ENCODE data around the gene TBC1D22A.

Gene TBC1D22A

DNA sequence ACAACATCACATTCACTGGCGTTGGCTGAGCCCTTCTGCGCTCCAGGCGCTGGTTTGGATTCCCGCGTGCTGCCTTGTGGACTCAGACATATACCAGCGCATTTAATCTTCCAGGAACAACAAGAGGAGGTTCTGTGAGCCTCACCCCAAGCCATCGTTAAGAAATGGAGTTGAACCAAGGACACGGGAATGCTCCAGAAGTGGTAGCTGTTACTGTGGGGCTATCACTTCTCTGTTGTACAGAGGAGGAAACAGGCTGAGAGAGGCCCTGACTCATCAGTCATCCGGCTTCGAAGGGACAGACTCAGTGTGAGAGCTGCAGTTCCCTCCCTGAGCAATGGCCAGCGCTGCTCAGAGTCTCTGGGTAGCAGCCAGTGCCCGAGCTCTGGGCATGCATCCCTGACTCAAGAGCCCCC is 291.3 kb downstream of the TBC1D22A start:
- Histone ChIP-seq H3K4me3 (ENCODE audit: low read length in 2 of 2) (no peak overlapping the region), H3K9ac (ENCODE audit: low read length in 2 of 2) (no peak overlapping the region), H3K27me3 (ENCODE audit: control insufficient read depth in 1 of 2, insufficient read depth in 2 of 2, low read length in 2 of 2) (no peaks in the 10 kb centered on the region), H3K4me1 (ENCODE audit: control insufficient read depth, insufficient read depth, low read length) (no peaks in the 10 kb centered on the region), H3K36me3 (ENCODE audit: control insufficient read depth in 2 of 2, insufficient read depth in 2 of 2, low read length in 2 of 2) (peaks cover 0 to 2% of the 10 kb centered on the region in 2 donors), H3K27ac (ENCODE audit: low read length) (no peak overlapping the region), H3K9me3 (ENCODE audit: control insufficient read depth in 2 of 2, low read length in 2 of 2) (no peaks in the 10 kb centered on the region)

GRCh38 chr22:47054231-47055072 is 292.0 kb downstream of the TBC1D22A start:
- Histone ChIP-seq H3K4me3 (ENCODE audit: low read length in 2 of 2) (no peak overlapping the region), H3K27ac (ENCODE audit: low read length) (no peak overlapping the region), H3K9me3 (ENCODE audit: control insufficient read depth in 2 of 2, low read length in 2 of 2) (no peaks in the 10 kb centered on the region), H3K9ac (ENCODE audit: low read length in 2 of 2) (no peak overlapping the region), H3K27me3 (ENCODE audit: control insufficient read depth in 1 of 2, insufficient read depth in 2 of 2, low read length in 2 of 2) (no peaks in the 10 kb centered on the region), H3K36me3 (ENCODE audit: control insufficient read depth in 2 of 2, insufficient read depth in 2 of 2, low read length in 2 of 2) (peaks cover 0 to 2% of the 10 kb centered on the region in 2 donors), H3K4me1 (ENCODE audit: control insufficient read depth, insufficient read depth, low read length) (no peaks in the 10 kb centered on the region)

GRCh38 chr22:47055073-47055355 is 292.6 kb downstream of the TBC1D22A start:
- no peak overlapping the region for H3K4me3 ChIP-seq (ENCODE audit: low read length in 2 of 2)
- no peak overlapping the region for H3K27ac ChIP-seq (ENCODE audit: low read length)
- H3K9me3 ChIP-seq (ENCODE audit: control insufficient read depth in 2 of 2, low read length in 2 of 2) = no peaks in the 10 kb centered on the region
- H3K27me3 ChIP-seq (ENCODE audit: control insufficient read depth in 1 of 2, insufficient read depth in 2 of 2, low read length in 2 of 2) = no peaks in the 10 kb centered on the region
- peaks cover 0 to 2% of the 10 kb centered on the region in 2 donors for H3K36me3 ChIP-seq (ENCODE audit: control insufficient read depth in 2 of 2, insufficient read depth in 2 of 2, low read length in 2 of 2)
- no peaks in the 10 kb centered on the region for H3K4me1 ChIP-seq (ENCODE audit: control insufficient read depth, insufficient read depth, low read length)
- H3K9ac ChIP-seq (ENCODE audit: low read length in 2 of 2) = no peak overlapping the region

GRCh38 chr22:47055461-47055860 is 293.0 kb downstream of the TBC1D22A start:
- H3K27me3 ChIP-seq (ENCODE audit: control insufficient read depth in 1 of 2, insufficient read depth in 2 of 2, low read length in 2 of 2) = no peaks in the 10 kb centered on the region
- no peak overlapping the region for H3K27ac ChIP-seq (ENCODE audit: low read length)
- peaks cover 0 to 2% of the 10 kb centered on the region in 2 donors for H3K36me3 ChIP-seq (ENCODE audit: control insufficient read depth in 2 of 2, insufficient read depth in 2 of 2, low read length in 2 of 2)
- H3K9me3 ChIP-seq (ENCODE audit: control insufficient read depth in 2 of 2, low read length in 2 of 2) = no peaks in the 10 kb centered on the region
- no peaks in the 10 kb centered on the region for H3K4me1 ChIP-seq (ENCODE audit: control insufficient read depth, insufficient read depth, low read length)
- H3K9ac ChIP-seq (ENCODE audit: low read length in 2 of 2) = no peak overlapping the region
- no peak overlapping the region for H3K4me3 ChIP-seq (ENCODE audit: low read length in 2 of 2)

- Histone ChIP-seq H3K4me1 (ENCODE audit: control insufficient read depth, insufficient read depth, low read length) (no peaks in the 10 kb centered on the region), H3K27ac (ENCODE audit: low read length) (no peak overlapping the region), H3K36me3 (ENCODE audit: control insufficient read depth in 2 of 2, insufficient read depth in 2 of 2, low read length in 2 of 2) (peaks cover 0 to 2% of the 10 kb centered on the region in 2 donors), H3K9ac (ENCODE audit: low read length in 2 of 2) (no peak overlapping the region), H3K4me3 (ENCODE audit: low read length in 2 of 2) (no peak overlapping the region), H3K9me3 (ENCODE audit: control insufficient read depth in 2 of 2, low read length in 2 of 2) (no peaks in the 10 kb centered on the region), H3K27me3 (ENCODE audit: control insufficient read depth in 1 of 2, insufficient read depth in 2 of 2, low read length in 2 of 2) (no peaks in the 10 kb centered on the region)
Measured at GRCh38 chr22:47055921-47056320, 293.5 kb downstream of the TBC1D22A start.

DNA sequence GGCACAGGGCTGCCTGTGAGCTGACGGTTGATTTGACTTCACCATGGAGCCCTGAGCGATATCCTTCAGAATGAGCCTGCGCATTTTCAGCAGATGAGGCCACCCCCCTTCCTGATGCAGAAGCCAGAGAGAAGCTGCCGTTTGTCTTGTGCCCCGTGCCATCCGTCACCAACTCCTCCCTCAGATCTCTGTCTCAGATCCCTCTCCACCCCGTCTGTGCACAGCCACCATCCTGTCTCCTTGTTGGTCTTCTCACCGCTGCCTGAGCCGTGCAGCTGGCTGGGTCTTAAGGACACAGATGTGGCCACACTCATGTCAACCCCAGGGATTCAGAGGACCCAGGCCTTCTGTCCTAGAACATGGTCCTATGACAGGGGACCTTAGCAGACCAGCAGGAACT is 293.9 kb downstream of the TBC1D22A start:
- H3K9ac ChIP-seq (ENCODE audit: low read length in 2 of 2) = no peak overlapping the region
- no peak overlapping the region for H3K27ac ChIP-seq (ENCODE audit: low read length)
- H3K27me3 ChIP-seq (ENCODE audit: control insufficient read depth in 1 of 2, insufficient read depth in 2 of 2, low read length in 2 of 2) = no peaks in the 10 kb centered on the region
- peaks cover 0 to 2% of the 10 kb centered on the region in 2 donors for H3K36me3 ChIP-seq (ENCODE audit: control insufficient read depth in 2 of 2, insufficient read depth in 2 of 2, low read length in 2 of 2)
- no peaks in the 10 kb centered on the region for H3K9me3 ChIP-seq (ENCODE audit: control insufficient read depth in 2 of 2, low read length in 2 of 2)
- H3K4me1 ChIP-seq (ENCODE audit: control insufficient read depth, insufficient read depth, low read length) = no peaks in the 10 kb centered on the region
- H3K4me3 ChIP-seq (ENCODE audit: low read length in 2 of 2) = no peak overlapping the region

DNA sequence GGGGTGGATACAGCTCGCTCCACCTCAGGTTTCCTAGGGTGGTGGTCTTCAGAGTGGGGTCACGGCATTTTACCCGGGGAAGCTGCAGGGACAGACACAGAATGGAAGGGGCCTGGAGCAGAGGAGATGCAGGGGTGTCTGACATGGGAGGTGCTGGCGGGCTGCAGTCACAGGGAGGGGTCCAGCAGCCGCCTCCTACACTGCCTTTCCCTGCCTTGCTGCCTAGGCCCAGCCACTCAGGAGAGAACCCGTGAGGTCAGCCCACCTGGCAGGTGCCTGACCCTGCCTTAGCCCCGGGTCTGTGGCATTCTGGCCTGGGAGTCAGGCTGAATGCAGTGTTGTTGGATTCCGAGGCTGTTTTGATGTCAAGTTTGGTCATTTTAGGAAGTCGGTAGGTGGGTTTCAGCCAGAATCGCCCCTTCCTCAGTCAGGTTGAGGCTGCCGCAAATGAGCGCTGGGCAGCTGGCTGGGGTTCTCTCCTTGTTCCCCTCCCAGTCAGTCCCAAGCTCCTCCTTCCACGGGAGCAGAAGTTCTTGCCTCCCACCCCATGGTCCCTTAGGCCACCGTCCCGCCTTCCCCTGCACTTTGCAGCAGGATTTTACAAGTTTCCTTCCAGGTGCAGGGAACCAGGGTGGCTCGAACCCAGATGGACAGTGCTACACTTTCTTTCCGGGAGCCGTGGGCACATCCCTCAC is 294.5 kb downstream of the TBC1D22A start:
- H3K27ac ChIP-seq (ENCODE audit: low read length) = no peak overlapping the region
- H3K27me3 ChIP-seq (ENCODE audit: control insufficient read depth in 1 of 2, insufficient read depth in 2 of 2, low read length in 2 of 2) = no peaks in the 10 kb centered on the region
- H3K36me3 ChIP-seq (ENCODE audit: control insufficient read depth in 2 of 2, insufficient read depth in 2 of 2, low read length in 2 of 2) = peaks cover 0 to 2% of the 10 kb centered on the region in 2 donors
- H3K4me3 ChIP-seq (ENCODE audit: low read length in 2 of 2) = no peak overlapping the region
- no peaks in the 10 kb centered on the region for H3K4me1 ChIP-seq (ENCODE audit: control insufficient read depth, insufficient read depth, low read length)
- H3K9me3 ChIP-seq (ENCODE audit: control insufficient read depth in 2 of 2, low read length in 2 of 2) = no peaks in the 10 kb centered on the region
- H3K9ac ChIP-seq (ENCODE audit: low read length in 2 of 2) = no peak overlapping the region

- Histone ChIP-seq H3K4me3 (ENCODE audit: low read length in 2 of 2) (no peak overlapping the region), H3K4me1 (ENCODE audit: control insufficient read depth, insufficient read depth, low read length) (no peaks in the 10 kb centered on the region), H3K9ac (ENCODE audit: low read length in 2 of 2) (no peak overlapping the region), H3K27ac (ENCODE audit: low read length) (no peak overlapping the region), H3K36me3 (ENCODE audit: control insufficient read depth in 2 of 2, insufficient read depth in 2 of 2, low read length in 2 of 2) (peaks cover 0 to 2% of the 10 kb centered on the region in 2 donors), H3K9me3 (ENCODE audit: control insufficient read depth in 2 of 2, low read length in 2 of 2) (no peaks in the 10 kb centered on the region), H3K27me3 (ENCODE audit: control insufficient read depth in 1 of 2, insufficient read depth in 2 of 2, low read length in 2 of 2) (no peaks in the 10 kb centered on the region)
Measured at GRCh38 chr22:47057916-47058585, 295.6 kb downstream of the TBC1D22A start.

DNA sequence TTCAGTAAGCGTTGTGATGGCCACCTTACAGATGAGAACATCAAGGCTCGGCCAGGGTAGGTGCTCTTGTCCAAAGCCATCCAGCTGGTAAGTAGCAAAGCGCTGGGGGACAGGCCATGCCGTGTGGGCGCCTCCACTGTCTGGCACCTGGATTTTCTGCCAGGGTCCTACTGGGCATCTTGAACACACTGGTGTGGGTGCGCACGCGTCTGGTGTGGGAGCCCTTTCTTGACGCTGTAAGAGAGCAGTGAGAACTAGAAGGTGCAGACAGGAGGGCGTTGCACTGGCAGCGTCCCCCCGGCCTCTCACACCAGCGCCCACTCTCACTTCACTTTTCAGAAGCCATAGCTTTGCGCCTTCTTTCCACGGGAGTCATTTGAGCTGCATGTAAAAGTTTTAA is 296.6 kb downstream of the TBC1D22A start:
- no peaks in the 10 kb centered on the region for H3K9me3 ChIP-seq (ENCODE audit: control insufficient read depth in 2 of 2, low read length in 2 of 2)
- peaks cover 0 to 2% of the 10 kb centered on the region in 2 donors for H3K36me3 ChIP-seq (ENCODE audit: control insufficient read depth in 2 of 2, insufficient read depth in 2 of 2, low read length in 2 of 2)
- H3K4me1 ChIP-seq (ENCODE audit: control insufficient read depth, insufficient read depth, low read length) = no peaks in the 10 kb centered on the region
- no peaks in the 10 kb centered on the region for H3K27me3 ChIP-seq (ENCODE audit: control insufficient read depth in 1 of 2, insufficient read depth in 2 of 2, low read length in 2 of 2)
- no peak overlapping the region for H3K9ac ChIP-seq (ENCODE audit: low read length in 2 of 2)
- H3K4me3 ChIP-seq (ENCODE audit: low read length in 2 of 2) = no peak overlapping the region
- no peak overlapping the region for H3K27ac ChIP-seq (ENCODE audit: low read length)

DNA sequence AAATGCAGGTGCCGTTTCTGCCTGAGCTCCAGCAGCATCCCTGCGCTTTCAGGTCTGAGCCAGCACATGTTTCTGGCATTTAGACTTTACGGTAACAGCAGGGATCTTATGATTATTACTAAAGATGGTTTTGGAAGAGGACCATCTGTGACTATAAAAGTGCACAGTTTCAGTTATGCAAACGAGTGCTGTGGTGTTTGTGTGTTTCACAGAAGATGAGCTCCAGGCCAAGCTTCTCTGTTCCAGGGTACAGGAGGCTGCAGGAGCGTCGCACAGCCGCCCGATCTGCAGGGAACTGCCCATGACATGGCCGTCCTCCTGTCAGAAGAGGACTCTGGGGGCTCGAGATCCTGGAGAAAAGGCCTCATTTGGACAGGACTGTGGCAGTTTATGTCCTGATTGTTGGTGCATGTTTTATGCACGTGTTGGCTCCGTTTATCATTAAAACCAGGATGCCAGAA is 297.3 kb downstream of the TBC1D22A start:
- no peaks in the 10 kb centered on the region for H3K36me3 ChIP-seq (ENCODE audit: control insufficient read depth in 2 of 2, insufficient read depth in 2 of 2, low read length in 2 of 2)
- H3K4me1 ChIP-seq (ENCODE audit: control insufficient read depth, insufficient read depth, low read length) = no peaks in the 10 kb centered on the region
- H3K27ac ChIP-seq (ENCODE audit: low read length) = no peak overlapping the region
- no peaks in the 10 kb centered on the region for H3K9me3 ChIP-seq (ENCODE audit: control insufficient read depth in 2 of 2, low read length in 2 of 2)
- H3K27me3 ChIP-seq (ENCODE audit: control insufficient read depth in 1 of 2, insufficient read depth in 2 of 2, low read length in 2 of 2) = no peaks in the 10 kb centered on the region
- no peak overlapping the region for H3K9ac ChIP-seq (ENCODE audit: low read length in 2 of 2)
- no peak overlapping the region for H3K4me3 ChIP-seq (ENCODE audit: low read length in 2 of 2)
